Measurements from ENCODE around the gene PPP3R1.

The PPP3R1 gene

GRCh38 chr2:68214381-68214780 is 38.0 kb downstream of the PPP3R1 start:
- Histone ChIP-seq H3K36me3 (ENCODE audit: low read length) (peaks cover 3% of the 10 kb centered on the region; the same call in 1 of the 2 replicates), H4K20me1 (ENCODE audit: low read depth, low read length) (peaks cover 21% of the 10 kb centered on the region; the same call in 1 of the 2 replicates), H3K9me2 (replicated peaks; ENCODE audit: insufficient read depth, low read length) (no peaks in the 10 kb centered on the region), H2AFZ (ENCODE audit: low read depth, low read length, severe bottlenecking) (no peak overlapping the region), H3K27ac (ENCODE audit: low read depth, low read length) (peak overlapping the region; percentile 44), H3K4me2 (ENCODE audit: low read depth, low read length, poor library complexity, severe bottlenecking) (peak overlapping the region; percentile 20), H3K9me3 (ENCODE audit: insufficient read depth, low read length) (no peaks in the 10 kb centered on the region), H3K9ac (ENCODE audit: low read length) (no peak overlapping the region), H3K79me2 (ENCODE audit: insufficient read depth, low read length) (peaks cover 99% of the 10 kb centered on the region), H3K27me3 (ENCODE audit: low read length) (no peaks in the 10 kb centered on the region), H3F3A (ENCODE audit: insufficient read depth) (peaks cover 15% of the 10 kb centered on the region), H3K4me3 (ENCODE audit: insufficient read depth, low read length, poor library complexity, severe bottlenecking) (no peak overlapping the region)
- TF ChIP-seq CTCF (IDR thresholded peaks at IDR 0.05; ENCODE audit: insufficient read depth, low read length, poor library complexity, severe bottlenecking): no peak

GRCh38 chr2:68206793-68207192 is 45.5 kb downstream of the PPP3R1 start:
- Histone ChIP-seq H3K9me3 (ENCODE audit: insufficient read depth, low read length) (no peaks in the 10 kb centered on the region), H3K4me3 (ENCODE audit: insufficient read depth, low read length, poor library complexity, severe bottlenecking) (no peak overlapping the region), H3K27ac (ENCODE audit: low read depth, low read length) (peak overlapping the region; percentile 52), H3K4me2 (ENCODE audit: low read depth, low read length, poor library complexity, severe bottlenecking) (peak overlapping the region; percentile 15), H3K9me2 (replicated peaks; ENCODE audit: insufficient read depth, low read length) (no peaks in the 10 kb centered on the region), H3K27me3 (ENCODE audit: low read length) (no peaks in the 10 kb centered on the region), H2AFZ (ENCODE audit: low read depth, low read length, severe bottlenecking) (no peak overlapping the region), H3F3A (ENCODE audit: insufficient read depth) (peaks cover 31% of the 10 kb centered on the region), H3K9ac (ENCODE audit: low read length) (no peak overlapping the region), H4K20me1 (ENCODE audit: low read depth, low read length) (peaks cover 9% of the 10 kb centered on the region; the same call in 1 of the 2 replicates), H3K36me3 (ENCODE audit: low read length) (no peaks in the 10 kb centered on the region), H3K79me2 (ENCODE audit: insufficient read depth, low read length) (peaks cover 98% of the 10 kb centered on the region)
- TF ChIP-seq CTCF (IDR thresholded peaks at IDR 0.05; ENCODE audit: insufficient read depth, low read length, poor library complexity, severe bottlenecking) (no peak), EZH2phosphoT487 (conservative IDR thresholded peaks at IDR 0.05; ENCODE audit: low read length) (no peak)

GRCh38 chr2:68203587-68203986 is 48.7 kb downstream of the PPP3R1 start:
- H2AFZ ChIP-seq (ENCODE audit: low read depth, low read length, severe bottlenecking): no peak overlapping the region
- peaks cover 22% of the 10 kb centered on the region for H4K20me1 ChIP-seq (ENCODE audit: low read depth, low read length)
- no peaks in the 10 kb centered on the region for H3K9me3 ChIP-seq (ENCODE audit: insufficient read depth, low read length)
- TF ChIP-seq EZH2phosphoT487 (conservative IDR thresholded peaks at IDR 0.05; ENCODE audit: low read length): no peak
- peaks cover 60% of the 10 kb centered on the region for H3F3A ChIP-seq (ENCODE audit: insufficient read depth)
- H3K4me2 ChIP-seq (ENCODE audit: low read depth, low read length, poor library complexity, severe bottlenecking): peak overlapping the region; percentile 74
- no peaks in the 10 kb centered on the region for H3K27me3 ChIP-seq (ENCODE audit: low read length)
- peak overlapping the region; percentile 83 for H3K27ac ChIP-seq (ENCODE audit: low read depth, low read length)
- peaks cover 5% of the 10 kb centered on the region; the same call in 1 of the 2 replicates for H3K36me3 ChIP-seq (ENCODE audit: low read length)
- H3K79me2 ChIP-seq (ENCODE audit: insufficient read depth, low read length): peaks cover 100% of the 10 kb centered on the region
- no peaks in the 10 kb centered on the region for H3K9me2 ChIP-seq (replicated peaks; ENCODE audit: insufficient read depth, low read length)
- peak overlapping the region; percentile 22 for H3K4me3 ChIP-seq (ENCODE audit: insufficient read depth, low read length, poor library complexity, severe bottlenecking)
- H3K9ac ChIP-seq (ENCODE audit: low read length): peak overlapping the region; percentile 15; the same call in 1 of the 2 replicates

- TF ChIP-seq EZH2phosphoT487 (conservative IDR thresholded peaks at IDR 0.05; ENCODE audit: low read length): no peak
- no peak for TF ChIP-seq CTCF (IDR thresholded peaks at IDR 0.05; ENCODE audit: insufficient read depth, low read length, poor library complexity, severe bottlenecking)
- no peak overlapping the region for H3K4me3 ChIP-seq (ENCODE audit: insufficient read depth, low read length, poor library complexity, severe bottlenecking)
- no peaks in the 10 kb centered on the region for H3K9me3 ChIP-seq (ENCODE audit: insufficient read depth, low read length)
- peak overlapping the region; percentile 30 for H3K4me2 ChIP-seq (ENCODE audit: low read depth, low read length, poor library complexity, severe bottlenecking)
- H3K9ac ChIP-seq (ENCODE audit: low read length): no peak overlapping the region
- H2AFZ ChIP-seq (ENCODE audit: low read depth, low read length, severe bottlenecking): no peak overlapping the region
- H3K27ac ChIP-seq (ENCODE audit: low read depth, low read length): peak overlapping the region; percentile 41
- H3K36me3 ChIP-seq (ENCODE audit: low read length): peaks cover 5% of the 10 kb centered on the region; the same call in 1 of the 2 replicates
- no peaks in the 10 kb centered on the region for H3K9me2 ChIP-seq (replicated peaks; ENCODE audit: insufficient read depth, low read length)
- peaks cover 31% of the 10 kb centered on the region for H4K20me1 ChIP-seq (ENCODE audit: low read depth, low read length)
- H3K27me3 ChIP-seq (ENCODE audit: low read length): no peaks in the 10 kb centered on the region
- peaks cover 67% of the 10 kb centered on the region for H3F3A ChIP-seq (ENCODE audit: insufficient read depth)
- peaks cover 95% of the 10 kb centered on the region for H3K79me2 ChIP-seq (ENCODE audit: insufficient read depth, low read length)
These were observed 52.1 kb downstream of the PPP3R1 start for GRCh38 chr2:68200157-68200787.

Measured in SU-DHL-6 (cell line).